ENCODE results near the gene ATG13.

DNA sequence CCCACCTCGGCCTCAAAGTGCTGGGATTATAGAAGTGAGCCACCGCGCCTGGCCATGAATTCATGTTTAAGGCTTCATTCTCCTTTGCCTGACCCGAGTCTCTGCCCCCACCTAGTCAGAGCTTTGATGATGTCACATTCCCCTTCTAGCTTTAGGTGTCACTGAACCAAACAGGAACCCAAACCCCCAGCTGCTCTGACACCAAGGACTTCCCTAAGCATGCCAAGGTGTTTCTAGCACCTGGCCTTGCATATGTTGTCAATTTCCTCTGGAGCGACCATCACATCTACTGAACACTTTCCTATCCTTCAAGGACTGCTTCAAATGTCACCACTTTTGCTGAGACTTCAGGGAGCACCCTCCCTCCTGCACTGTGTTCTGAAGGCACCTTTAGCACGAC lies 103.9 kb downstream of the ATG13 start:
- TF ChIP-seq, protein P1, sequence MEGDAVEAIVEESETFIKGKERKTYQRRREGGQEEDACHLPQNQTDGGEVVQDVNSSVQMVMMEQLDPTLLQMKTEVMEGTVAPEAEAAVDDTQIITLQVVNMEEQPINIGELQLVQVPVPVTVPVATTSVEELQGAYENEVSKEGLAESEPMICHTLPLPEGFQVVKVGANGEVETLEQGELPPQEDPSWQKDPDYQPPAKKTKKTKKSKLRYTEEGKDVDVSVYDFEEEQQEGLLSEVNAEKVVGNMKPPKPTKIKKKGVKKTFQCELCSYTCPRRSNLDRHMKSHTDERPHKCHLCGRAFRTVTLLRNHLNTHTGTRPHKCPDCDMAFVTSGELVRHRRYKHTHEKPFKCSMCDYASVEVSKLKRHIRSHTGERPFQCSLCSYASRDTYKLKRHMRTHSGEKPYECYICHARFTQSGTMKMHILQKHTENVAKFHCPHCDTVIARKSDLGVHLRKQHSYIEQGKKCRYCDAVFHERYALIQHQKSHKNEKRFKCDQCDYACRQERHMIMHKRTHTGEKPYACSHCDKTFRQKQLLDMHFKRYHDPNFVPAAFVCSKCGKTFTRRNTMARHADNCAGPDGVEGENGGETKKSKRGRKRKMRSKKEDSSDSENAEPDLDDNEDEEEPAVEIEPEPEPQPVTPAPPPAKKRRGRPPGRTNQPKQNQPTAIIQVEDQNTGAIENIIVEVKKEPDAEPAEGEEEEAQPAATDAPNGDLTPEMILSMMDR (conservative IDR thresholded peaks at IDR 0.05), result no peak
- TF ChIP-seq ZFX (IDR thresholded peaks at IDR 0.05), result no peak

Measured in C4-2B (cell line).